HG03159 (cell line): ENCODE measurements around the gene SCGB3A1.

Experiments
- ATAC-seq: cut with Tn5 transposase; IDR thresholded peaks from one replicate; pipeline ENCODE4 v1.9.1; 2021; ENCODE audit warnings: mild to moderate bottlenecking, moderate library complexity; ENCODE audit not compliant: unreplicated experiment

Gene SCGB3A1

GRCh38 chr5:180625791-180626660 is 34.7 kb upstream of the SCGB3A1 start:
- ATAC-seq = no peak

- ATAC-seq = no peak
Measured at GRCh38 chr5:180625125-180625790, 34.0 kb upstream of the SCGB3A1 start.

GRCh38 chr5:180624587-180624986 is 33.3 kb upstream of the SCGB3A1 start:
- no peak for ATAC-seq

DNA sequence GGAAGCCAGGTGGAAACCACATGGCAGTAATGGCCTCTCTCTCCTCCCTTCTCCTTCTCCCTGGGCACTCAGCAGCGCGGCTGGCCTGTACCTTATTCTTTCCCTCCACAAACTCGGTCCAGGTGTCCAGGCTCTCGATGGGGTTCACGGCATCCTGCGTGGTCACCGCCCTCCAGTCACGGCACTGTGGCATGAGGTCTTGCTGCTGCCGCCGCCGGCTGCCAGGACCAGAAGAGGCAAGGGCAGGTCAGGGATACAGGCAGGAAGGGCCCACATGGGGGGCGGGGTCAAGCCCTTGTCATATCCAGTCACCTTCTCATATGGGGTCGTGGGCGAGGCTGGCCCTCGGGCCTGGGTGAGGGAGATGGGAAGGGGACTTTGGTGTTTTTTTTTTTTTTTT is 32.5 kb upstream of the SCGB3A1 start:
- no peak for ATAC-seq

- no peak for ATAC-seq
Measured at GRCh38 chr5:180623411-180623834, 32.1 kb upstream of the SCGB3A1 start.

DNA sequence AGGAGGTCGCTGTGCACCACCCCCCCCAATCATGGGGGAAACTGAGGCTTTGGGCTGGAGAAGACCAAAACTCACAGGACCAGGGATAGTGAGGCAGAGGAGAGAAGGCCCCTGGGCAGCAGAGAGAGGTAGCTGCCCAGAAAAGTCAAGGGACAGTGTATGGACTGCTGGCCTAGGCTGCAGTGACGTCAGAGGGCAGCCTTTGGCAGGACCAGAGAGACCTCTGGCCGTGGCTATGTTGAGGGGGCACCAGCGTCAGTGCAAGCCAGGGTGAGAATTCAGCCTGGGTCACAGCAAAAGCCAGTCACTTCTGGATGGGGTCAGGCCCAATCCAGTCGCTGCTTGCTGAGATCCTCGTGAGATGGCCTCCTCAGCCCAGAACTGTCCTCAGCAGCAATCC is 31.6 kb upstream of the SCGB3A1 start:
- no peak for ATAC-seq

DNA sequence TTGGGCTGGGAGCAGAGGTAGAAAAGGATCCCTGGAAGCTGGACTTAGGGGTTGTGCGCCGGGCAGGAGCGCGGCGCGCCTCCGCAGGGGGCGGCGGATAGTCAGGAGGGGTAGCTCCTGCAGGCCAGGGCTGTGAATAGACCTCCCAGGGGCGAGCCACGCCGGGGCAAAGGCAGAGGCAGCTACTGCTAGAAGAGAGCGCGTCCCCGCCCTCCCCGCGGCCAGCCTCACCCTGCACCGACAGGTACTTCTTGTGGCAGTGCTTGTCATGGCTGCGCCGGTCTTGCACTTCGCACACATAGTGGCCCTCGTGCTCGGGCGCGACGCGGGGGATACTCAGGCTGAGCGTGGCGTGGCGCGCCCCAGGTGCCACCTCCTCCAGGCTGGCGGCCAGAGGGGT is 30.0 kb upstream of the SCGB3A1 start:
- no peak for ATAC-seq

GRCh38 chr5:180620014-180620413 is 28.7 kb upstream of the SCGB3A1 start:
- no peak for ATAC-seq

DNA sequence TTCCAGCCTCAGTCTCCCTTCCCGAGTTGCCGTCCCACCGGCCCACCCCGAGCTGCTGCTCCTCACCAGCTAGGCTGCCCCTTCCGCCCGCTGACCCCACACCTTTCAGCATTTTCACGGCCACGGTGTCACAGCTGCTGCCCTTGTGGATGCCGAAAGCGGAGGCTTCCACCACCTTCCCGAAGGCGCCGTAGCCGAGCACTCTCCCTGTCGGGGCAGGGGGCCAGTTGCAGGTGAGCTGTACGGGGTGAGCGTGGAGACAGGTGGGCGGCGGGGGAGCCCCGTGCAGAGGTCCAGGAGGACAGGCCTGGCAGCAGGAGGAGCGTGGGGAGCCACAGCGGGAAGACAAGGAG is 28.2 kb upstream of the SCGB3A1 start:
- no peak for ATAC-seq

- ATAC-seq = no peak
Measured at GRCh38 chr5:180618829-180619562, 27.7 kb upstream of the SCGB3A1 start.

DNA sequence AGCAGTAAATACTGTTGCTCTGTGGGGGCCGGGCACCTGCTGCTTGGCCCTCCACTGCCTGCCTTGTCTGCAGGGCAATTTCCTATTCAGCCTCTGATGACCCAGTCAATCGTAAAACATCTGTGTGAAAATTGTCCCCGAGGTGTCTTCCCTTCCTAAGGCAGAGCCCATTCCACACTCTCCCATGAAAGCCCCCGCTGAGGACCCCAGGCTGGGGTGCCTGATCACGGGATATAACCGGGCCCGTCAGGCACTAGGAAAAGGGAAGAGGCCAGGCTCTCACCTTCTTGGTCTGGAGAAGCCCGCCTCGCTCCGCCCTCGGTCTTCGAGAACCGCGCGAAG is 27.2 kb upstream of the SCGB3A1 start:
- no peak for ATAC-seq

DNA sequence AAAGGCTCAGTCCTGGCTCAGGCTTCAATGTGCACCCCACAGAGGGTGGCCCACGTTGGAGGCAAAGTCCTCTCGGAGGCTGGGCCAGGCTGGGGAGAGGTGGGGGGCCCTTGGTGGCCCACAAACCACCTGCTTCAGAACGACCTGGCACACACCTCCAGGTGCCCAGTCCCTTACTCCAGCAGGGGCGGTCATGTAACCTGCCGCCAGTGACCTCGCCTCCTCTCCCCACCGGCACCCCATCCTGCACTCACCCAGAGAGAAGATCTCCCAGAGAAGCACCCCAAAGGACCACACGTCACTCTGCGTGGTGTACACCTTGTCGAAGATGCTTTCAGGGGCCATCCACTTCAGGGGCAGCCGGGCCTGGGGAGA is 22.5 kb upstream of the SCGB3A1 start:
- no peak for ATAC-seq

- ATAC-seq = no peak
Measured at GRCh38 chr5:180613188-180613813, 22.0 kb upstream of the SCGB3A1 start.

DNA sequence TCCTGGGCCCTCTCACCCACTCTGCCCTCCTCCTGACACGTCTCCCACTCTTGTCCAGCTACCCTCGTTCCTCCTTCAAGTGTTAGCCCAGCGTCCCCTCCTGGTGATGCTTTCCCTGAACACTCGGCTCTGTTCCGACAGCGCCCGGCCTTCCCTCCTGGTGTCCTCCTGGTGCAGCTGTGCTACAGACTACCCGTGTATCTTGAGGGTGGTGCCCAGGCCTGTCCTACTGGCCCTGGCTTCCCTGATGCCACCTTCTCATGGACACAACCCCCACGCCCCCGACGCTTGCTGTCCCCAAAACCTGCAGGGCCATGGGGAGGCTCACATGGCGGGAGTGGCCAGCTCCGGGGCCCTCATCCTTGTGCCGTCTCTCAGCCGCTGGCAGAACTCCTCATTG is 21.4 kb upstream of the SCGB3A1 start:
- ATAC-seq = no peak

GRCh38 chr5:180611140-180611850 is 20.0 kb upstream of the SCGB3A1 start:
- ATAC-seq = no peak

DNA sequence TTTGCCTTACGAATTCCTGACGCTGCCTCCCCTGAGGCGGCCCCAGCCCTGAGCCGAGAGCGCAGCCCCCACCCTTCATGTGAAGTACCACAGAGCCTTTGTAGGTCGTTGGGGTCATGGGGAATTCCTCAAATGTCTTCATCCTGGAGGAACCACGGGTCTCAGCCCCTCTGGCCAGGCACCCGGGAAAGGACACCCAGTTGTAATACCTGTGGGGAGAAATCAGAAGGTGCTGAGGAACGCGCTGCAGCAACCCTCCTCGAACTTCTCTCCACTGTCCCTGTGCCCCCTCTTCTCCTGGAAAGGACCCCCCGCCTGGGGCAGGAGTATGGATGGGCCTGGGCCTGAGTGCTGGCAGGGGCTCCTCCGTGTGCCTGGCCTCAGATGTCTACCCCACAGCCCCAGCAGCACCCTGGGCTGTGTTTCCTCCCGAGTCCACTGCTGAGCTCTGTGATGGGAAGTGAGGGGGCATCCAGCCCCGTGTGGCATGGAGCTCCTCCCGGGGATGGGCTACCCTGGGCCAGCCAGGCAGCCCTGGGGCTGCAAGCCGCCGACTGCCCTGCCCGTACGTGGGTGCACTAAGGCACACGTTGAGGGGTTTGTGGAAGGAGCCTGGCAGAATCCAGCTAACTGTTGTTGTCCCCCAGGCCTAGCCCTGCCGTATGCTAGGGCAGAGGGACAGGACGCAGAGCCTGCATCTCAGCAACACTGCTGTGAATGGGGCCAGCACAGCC is 18.7 kb upstream of the SCGB3A1 start:
- no peak for ATAC-seq

DNA sequence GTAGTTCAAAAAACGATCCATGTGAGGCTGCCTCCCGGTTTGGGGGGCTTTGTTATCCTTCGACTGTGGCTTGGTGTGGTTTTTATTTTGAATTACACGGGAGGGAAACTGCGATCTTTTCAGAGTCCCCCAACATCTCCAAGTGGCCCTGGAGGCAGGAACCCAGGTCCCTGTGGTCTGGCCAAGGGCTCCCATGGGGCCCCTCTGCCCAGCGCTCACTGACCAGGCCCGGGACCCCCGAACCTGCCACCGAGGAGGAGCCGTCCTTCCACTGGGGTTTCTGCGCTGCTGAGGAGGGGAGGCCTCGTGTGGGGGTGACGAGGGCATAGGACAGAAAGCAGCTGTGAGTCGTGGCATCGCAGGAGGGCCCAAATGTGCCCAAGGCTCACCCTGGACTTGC is 18.1 kb upstream of the SCGB3A1 start:
- ATAC-seq = no peak

GRCh38 chr5:180608572-180609310 is 17.4 kb upstream of the SCGB3A1 start:
- no peak for ATAC-seq

- ATAC-seq = no peak
Measured at GRCh38 chr5:180607861-180608571, 16.7 kb upstream of the SCGB3A1 start.
